ENCODE data around the gene ZFAND3. TPM values are rescaled to one million over a fixed set of nuclear protein-coding genes. Genes with fewer than 3 reads are reported as not detected.

The ZFAND3 gene
- polyA plus RNA-seq, 3 donors: 11.5 to 21.1 (median 11.7) TPM

- H3K27ac Mint-ChIP-seq: peak overlapping the region in 1 of 7 donors; percentile 3
- no peak overlapping the region for H3K27ac ChIP-seq (ENCODE audit: low read depth in 1 of 2, low read length in 2 of 2)
Measured at GRCh38 chr6:38065734-38066305, 246.3 kb downstream of the ZFAND3 start.

GRCh38 chr6:38067263-38067980 lies 247.9 kb downstream of the ZFAND3 start:
- H3K4me3 Mint-ChIP-seq: no peak overlapping the region
- H3K36me3 ChIP-seq (replicated peaks in 1 of 2; ENCODE audit: control insufficient read depth in 1 of 2, insufficient read depth in 2 of 2, low read length in 2 of 2): peaks cover 14 to 58% of the 10 kb centered on the region in 2 donors
- intact Hi-C loops (cut with micrococcal nuclease): no loop called here
- no peaks in the 10 kb centered on the region for H3K9me3 Mint-ChIP-seq
- peak overlapping the region in 1 of 2 donors; percentile 15 for H3K27ac ChIP-seq (ENCODE audit: low read depth in 1 of 2, low read length in 2 of 2)
- no peaks in the 10 kb centered on the region for H3K4me1 ChIP-seq (ENCODE audit: control insufficient read depth in 1 of 2, insufficient read depth in 2 of 2, low read length in 2 of 2)
- H3K36me3 Mint-ChIP-seq: peaks cover 40 to 43% of the 10 kb centered on the region in 2 donors
- H3K9me3 ChIP-seq (replicated peaks in 1 of 2; ENCODE audit: control insufficient read depth in 1 of 2, insufficient read depth in 1 of 2, low read length in 2 of 2): no peaks in the 10 kb centered on the region
- no peak for TF ChIP-seq CTCF (IDR thresholded peaks at IDR 0.05)
- no peak overlapping the region for H3K9ac ChIP-seq (ENCODE audit: insufficient read depth, low read length, poor library complexity, severe bottlenecking)
- no peak overlapping the region for H2AFZ ChIP-seq (ENCODE audit: insufficient read depth, low read depth, low read length, poor library complexity, severe bottlenecking)
- DNase-seq: no peak
- no peaks in the 10 kb centered on the region for H3K4me1 Mint-ChIP-seq
- peaks cover 5% of the 10 kb centered on the region for H3K79me2 ChIP-seq (ENCODE audit: insufficient read depth, low read length)
- H3K4me3 ChIP-seq (replicated peaks in 1 of 3; ENCODE audit: low read depth in 2 of 3, low read length in 3 of 3): no peak overlapping the region
- H3K27me3 ChIP-seq (ENCODE audit: control insufficient read depth in 2 of 2, insufficient read depth in 2 of 2, low read length in 2 of 2): no peaks in the 10 kb centered on the region
- H3K4me2 ChIP-seq (replicated peaks; ENCODE audit: extremely low read depth, low read length, poor library complexity, severe bottlenecking): no peak overlapping the region
- no peaks in the 10 kb centered on the region for H3K27me3 Mint-ChIP-seq (ENCODE audit: low read depth in 3 of 3)
- H4K20me1 ChIP-seq (ENCODE audit: insufficient read depth, low read length): peaks cover 92% of the 10 kb centered on the region
- WGBS (ENCODE audit: insufficient coverage): 17% methylated on average over 1 of the region's 2 CpGs
- H3K27ac Mint-ChIP-seq: peak overlapping the region in 1 of 7 donors; percentile 77

More at GRCh38 chr6:38065734-38066305, 246.3 kb downstream of the ZFAND3 start:
- H3K4me2 ChIP-seq (replicated peaks; ENCODE audit: extremely low read depth, low read length, poor library complexity, severe bottlenecking): no peak overlapping the region
- intact Hi-C loops (cut with micrococcal nuclease): no loop called here
- no peaks in the 10 kb centered on the region for H3K27me3 ChIP-seq (ENCODE audit: control insufficient read depth in 2 of 2, insufficient read depth in 2 of 2, low read length in 2 of 2)
- 100% methylated on average over 1 of the region's 2 CpGs for WGBS (ENCODE audit: insufficient coverage)
- peaks cover 90% of the 10 kb centered on the region for H4K20me1 ChIP-seq (ENCODE audit: insufficient read depth, low read length)
- no peak overlapping the region for H3K9ac ChIP-seq (ENCODE audit: insufficient read depth, low read length, poor library complexity, severe bottlenecking)
- no peak for DNase-seq
- H2AFZ ChIP-seq (ENCODE audit: insufficient read depth, low read depth, low read length, poor library complexity, severe bottlenecking): no peak overlapping the region
- H3K4me3 ChIP-seq (replicated peaks in 1 of 3; ENCODE audit: low read depth in 2 of 3, low read length in 3 of 3): no peak overlapping the region
- H3K9me3 ChIP-seq (replicated peaks in 1 of 2; ENCODE audit: control insufficient read depth in 1 of 2, insufficient read depth in 1 of 2, low read length in 2 of 2): no peaks in the 10 kb centered on the region
- H3K79me2 ChIP-seq (ENCODE audit: insufficient read depth, low read length): peaks cover 5% of the 10 kb centered on the region
- H3K36me3 ChIP-seq (replicated peaks in 1 of 2; ENCODE audit: control insufficient read depth in 1 of 2, insufficient read depth in 2 of 2, low read length in 2 of 2): peaks cover 25 to 74% of the 10 kb centered on the region in 2 donors
- Mint-ChIP-seq H3K9me3 (no peaks in the 10 kb centered on the region), H3K27me3 (ENCODE audit: low read depth in 3 of 3) (no peaks in the 10 kb centered on the region), H3K4me1 (no peaks in the 10 kb centered on the region), H3K4me3 (no peak overlapping the region), H3K36me3 (peaks cover 50 to 55% of the 10 kb centered on the region in 2 donors)
- no peak for TF ChIP-seq CTCF (IDR thresholded peaks at IDR 0.05)
- H3K4me1 ChIP-seq (ENCODE audit: control insufficient read depth in 1 of 2, insufficient read depth in 2 of 2, low read length in 2 of 2): no peaks in the 10 kb centered on the region

All from CD14-positive monocyte (primary cell).